Kidney (tissue), 14 donors: ENCODE results near the gene PRAMEF33. TPM values are rescaled to one million over a fixed set of nuclear protein-coding genes. Genes with fewer than 3 reads are reported as not detected.
A peak's percentile ranks its signal among the peaks of the same experiment; 100 is the strongest.
"Not testable (repeated sequence)": the region's sequence is repeated elsewhere in the genome, so short reads cannot be mapped to it uniquely, and the experiment has no call there.

Experiments used
- DNase-seq, 5 donors: peaks; one replicate each; pipeline ENCODE4 v3.0.0-alpha.2; 2013 to 2020
- FAIRE-seq: peaks from 2 replicates; lab custom pipeline; 2012; peaks lifted over from hg19 to GRCh38; lab: Jason Lieb, UNC
- H3K27ac ChIP-seq, 2 donors: one replicate each; pipeline ENCODE4 v1.7.0; 2013; ENCODE audit warnings: low read depth in 2 of 2, low read length in 2 of 2, inconsistent platforms in 1 of 2
- H3K27me3 ChIP-seq: one replicate; pipeline ENCODE4 v1.7.1; 2013; ENCODE audit warnings: low read length, inconsistent platforms; ENCODE audit not compliant: control insufficient read depth, insufficient read depth
- H3K36me3 ChIP-seq, 3 donors: one replicate each; pipeline versions ENCODE4 v1.7.0 to v1.7.1; 2013; ENCODE audit warnings: low read length in 3 of 3, control low read depth in 1 of 3, inconsistent platforms in 1 of 3; ENCODE audit not compliant: insufficient read depth in 3 of 3, control insufficient read depth in 2 of 3
- H3K4me1 ChIP-seq, 3 donors: one replicate each; pipeline versions ENCODE4 v1.7.0 to v1.7.1; 2013; ENCODE audit warnings: low read length in 3 of 3, inconsistent platforms in 1 of 3, low read depth in 1 of 3; ENCODE audit not compliant: control insufficient read depth in 2 of 3, insufficient read depth in 2 of 3
- H3K4me3 ChIP-seq, 3 donors: one replicate each; pipeline versions ENCODE4 v1.7.0 to v1.8.1; 2013; ENCODE audit warnings: low read length in 3 of 3, control low read depth in 1 of 3, inconsistent platforms in 1 of 3
- H3K9ac ChIP-seq, 3 donors: one replicate each; pipeline versions ENCODE4 v1.7.0 to v1.7.1; 2013; ENCODE audit warnings: low read length in 3 of 3, control low read depth in 1 of 3, inconsistent platforms in 1 of 3
- H3K9me3 ChIP-seq, 3 donors: one replicate each; pipeline versions ENCODE4 v1.7.0 to v1.7.1; 2013; ENCODE audit warnings: low read length in 3 of 3, control low read depth in 1 of 3, inconsistent platforms in 1 of 3; ENCODE audit not compliant: control insufficient read depth in 2 of 3, insufficient read depth in 1 of 3
- CTCF ChIP-seq: IDR thresholded peaks from 3 replicates; pipeline ENCODE4 v1.5.1; 2012; ENCODE audit warnings: mild to moderate bottlenecking, moderate library complexity, borderline replicate concordance; ENCODE audit not compliant: insufficient read depth; ENCODE audit errors: extremely low read depth
- intact Hi-C: fragments of 100-400 bp; cut with DNase I; formaldehyde crosslinking; loops from one replicate; pipeline ENCODE4 v1.11.1; 2022
- polyA plus RNA-seq: library from polyadenylated mRNA; stranded (reverse); fragments of 350-450 nt; fragmentation: Illumina TruSeq; extraction: RNeasy Lipid Tissue Mini Kit (QIAGEN cat#74804); gene quantifications from one replicate; pipeline ENCODE4 v1.2.3, GENCODE V29; 2014; ENCODE audit warnings: low read depth, low replicate concordance; ENCODE audit not compliant: insufficient read depth
- total RNA-seq: library from RNA; stranded (reverse); fragmentation: NEBNext Ultra II Directional; extraction: Animal tissue kit (Norgen Biotek cat#: 25700); gene quantifications from one replicate; pipeline ENCODE4 v1.2.1, GENCODE V29; 2021
- donor health status: control.
- donor health status: control.
- donor health status: control.
- donor health status: control.
- donor health status: control.
- donor health status: DM: yes; HTN: yes; CAD: no.
- donor health status: Normal renal cell carcinoma (clear cell type).

PRAMEF33 gene
- total and polyA plus RNA-seq, 2 donors from 2014 or later, result not detected

- H3K4me1 ChIP-seq, H3K36me3 ChIP-seq, H3K27me3 ChIP-seq, H3K4me3 ChIP-seq, H3K27ac ChIP-seq, H3K9me3 ChIP-seq, FAIRE-seq, H3K9ac ChIP-seq, intact Hi-C loops: not testable (repeated sequence)
- peak in 4 of 5 donors; percentile 34 to 69 (median 51) for DNase-seq
- TF ChIP-seq CTCF, result peak; percentile 49
These were observed 53.4 kb downstream of the PRAMEF33 start for GRCh38 chr1:13356774-13357173.

Other genes starting within 250 kb of the PRAMEF33 start
- not detected for gene PRAMEF27, start 247.0 kb upstream of the PRAMEF33 start, total RNA-seq
- not detected for gene PRAMEF27, start 247.0 kb upstream of the PRAMEF33 start, polyA plus RNA-seq
- not detected for gene HNRNPCL3, start 242.8 kb upstream of the PRAMEF33 start, total RNA-seq
- not detected for gene HNRNPCL3, start 242.8 kb upstream of the PRAMEF33 start, polyA plus RNA-seq
- gene PRAMEF25, start 232.8 kb upstream of the PRAMEF33 start, total RNA-seq, result not detected
- gene PRAMEF25, start 232.8 kb upstream of the PRAMEF33 start, polyA plus RNA-seq, result not detected
- not detected for gene HNRNPCL2, start 186.7 kb upstream of the PRAMEF33 start, total RNA-seq
- not detected for gene HNRNPCL2, start 186.7 kb upstream of the PRAMEF33 start, polyA plus RNA-seq
- gene PRAMEF26, start 147.5 kb upstream of the PRAMEF33 start, total RNA-seq, result not detected
- not detected for gene PRAMEF26, start 147.5 kb upstream of the PRAMEF33 start, polyA plus RNA-seq
- not detected for gene HNRNPCL4, start 137.9 kb upstream of the PRAMEF33 start, total RNA-seq
- not detected for gene HNRNPCL4, start 137.9 kb upstream of the PRAMEF33 start, polyA plus RNA-seq
- not detected for gene PRAMEF9, start 131.7 kb upstream of the PRAMEF33 start, total RNA-seq
- not detected for gene PRAMEF9, start 131.7 kb upstream of the PRAMEF33 start, polyA plus RNA-seq
- gene PRAMEF13, start 102.1 kb upstream of the PRAMEF33 start, total RNA-seq, result not detected
- not detected for gene PRAMEF13, start 102.1 kb upstream of the PRAMEF33 start, polyA plus RNA-seq
- gene PRAMEF18, start 77.4 kb upstream of the PRAMEF33 start, total RNA-seq, result not detected
- not detected for gene PRAMEF18, start 77.4 kb upstream of the PRAMEF33 start, polyA plus RNA-seq
- not detected for gene PRAMEF5, start 49.3 kb upstream of the PRAMEF33 start, total RNA-seq
- gene PRAMEF5, start 49.3 kb upstream of the PRAMEF33 start, polyA plus RNA-seq, result not detected
- gene PRAMEF8, start 18.4 kb upstream of the PRAMEF33 start, total RNA-seq, result not detected
- gene PRAMEF8, start 18.4 kb upstream of the PRAMEF33 start, polyA plus RNA-seq, result not detected
- gene PRAMEF15, start 12.0 kb downstream of the PRAMEF33 start, total RNA-seq, result not detected
- gene PRAMEF15, start 12.0 kb downstream of the PRAMEF33 start, polyA plus RNA-seq, result not detected
- not detected for gene PRAMEF14, start 43.6 kb downstream of the PRAMEF33 start, total RNA-seq
- gene PRAMEF14, start 43.6 kb downstream of the PRAMEF33 start, polyA plus RNA-seq, result not detected
- not detected for gene PRAMEF19, start 68.4 kb downstream of the PRAMEF33 start, total RNA-seq
- gene PRAMEF19, start 68.4 kb downstream of the PRAMEF33 start, polyA plus RNA-seq, result not detected
- gene PRAMEF17, start 86.1 kb downstream of the PRAMEF33 start, total RNA-seq, result not detected
- not detected for gene PRAMEF17, start 86.1 kb downstream of the PRAMEF33 start, polyA plus RNA-seq
- not detected for gene PRAMEF20, start 106.9 kb downstream of the PRAMEF33 start, total RNA-seq
- not detected for gene PRAMEF20, start 106.9 kb downstream of the PRAMEF33 start, polyA plus RNA-seq
- gene LRRC38, start 210.5 kb downstream of the PRAMEF33 start, total RNA-seq, result not detected
- not detected for gene LRRC38, start 210.5 kb downstream of the PRAMEF33 start, polyA plus RNA-seq